NB4 (cell line): ENCODE results near the gene GRXCR2.

Experiments
- POLR2A ChIP-seq: IDR thresholded peaks from 2 replicates; pipeline ENCODE4 v1.6.1; 2011; ENCODE audit warnings: mild to moderate bottlenecking; ENCODE audit not compliant: insufficient read length; ENCODE audit errors: extremely low read depth
- TF ChIP-seq, protein P1 (sequence below): IDR thresholded peaks from one replicate; pipeline ENCODE4 v1.5.1; 2012; ENCODE audit warnings: low read depth, low read length

DNA sequence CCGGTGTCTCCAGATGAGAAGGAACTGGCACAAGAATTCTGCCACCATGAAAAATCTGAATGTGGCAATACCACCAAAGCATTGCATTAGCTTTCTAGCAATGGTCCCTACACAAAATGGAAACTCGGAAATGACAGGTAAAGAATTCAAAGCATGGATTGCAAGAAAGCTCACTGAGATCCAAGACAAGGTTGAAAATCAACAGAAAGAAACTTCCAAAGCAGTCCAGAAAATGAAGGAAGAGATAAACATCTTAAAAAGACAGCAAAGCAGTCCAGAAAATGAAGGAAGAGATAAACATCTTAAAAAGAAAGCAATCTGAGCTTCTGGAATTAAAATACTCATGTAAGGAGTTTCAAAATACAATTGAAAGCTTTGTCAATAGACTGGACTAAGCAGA is 16.8 kb upstream of the GRXCR2 start:
- TF ChIP-seq, protein P1, sequence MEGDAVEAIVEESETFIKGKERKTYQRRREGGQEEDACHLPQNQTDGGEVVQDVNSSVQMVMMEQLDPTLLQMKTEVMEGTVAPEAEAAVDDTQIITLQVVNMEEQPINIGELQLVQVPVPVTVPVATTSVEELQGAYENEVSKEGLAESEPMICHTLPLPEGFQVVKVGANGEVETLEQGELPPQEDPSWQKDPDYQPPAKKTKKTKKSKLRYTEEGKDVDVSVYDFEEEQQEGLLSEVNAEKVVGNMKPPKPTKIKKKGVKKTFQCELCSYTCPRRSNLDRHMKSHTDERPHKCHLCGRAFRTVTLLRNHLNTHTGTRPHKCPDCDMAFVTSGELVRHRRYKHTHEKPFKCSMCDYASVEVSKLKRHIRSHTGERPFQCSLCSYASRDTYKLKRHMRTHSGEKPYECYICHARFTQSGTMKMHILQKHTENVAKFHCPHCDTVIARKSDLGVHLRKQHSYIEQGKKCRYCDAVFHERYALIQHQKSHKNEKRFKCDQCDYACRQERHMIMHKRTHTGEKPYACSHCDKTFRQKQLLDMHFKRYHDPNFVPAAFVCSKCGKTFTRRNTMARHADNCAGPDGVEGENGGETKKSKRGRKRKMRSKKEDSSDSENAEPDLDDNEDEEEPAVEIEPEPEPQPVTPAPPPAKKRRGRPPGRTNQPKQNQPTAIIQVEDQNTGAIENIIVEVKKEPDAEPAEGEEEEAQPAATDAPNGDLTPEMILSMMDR, result no peak
- no peak for TF ChIP-seq POLR2A
